ENCODE data around the gene C1orf226. TPM values are rescaled to one million over a fixed set of nuclear protein-coding genes. Genes with fewer than 3 reads are reported as not detected.

C1orf226 gene
- total and polyA plus RNA-seq, 9 of the 15 experiments (the other 6 are each of a cell fraction or from before 2014, with no cell fraction given), result 0.10 to 1.4 (median 0.47) TPM

DNA sequence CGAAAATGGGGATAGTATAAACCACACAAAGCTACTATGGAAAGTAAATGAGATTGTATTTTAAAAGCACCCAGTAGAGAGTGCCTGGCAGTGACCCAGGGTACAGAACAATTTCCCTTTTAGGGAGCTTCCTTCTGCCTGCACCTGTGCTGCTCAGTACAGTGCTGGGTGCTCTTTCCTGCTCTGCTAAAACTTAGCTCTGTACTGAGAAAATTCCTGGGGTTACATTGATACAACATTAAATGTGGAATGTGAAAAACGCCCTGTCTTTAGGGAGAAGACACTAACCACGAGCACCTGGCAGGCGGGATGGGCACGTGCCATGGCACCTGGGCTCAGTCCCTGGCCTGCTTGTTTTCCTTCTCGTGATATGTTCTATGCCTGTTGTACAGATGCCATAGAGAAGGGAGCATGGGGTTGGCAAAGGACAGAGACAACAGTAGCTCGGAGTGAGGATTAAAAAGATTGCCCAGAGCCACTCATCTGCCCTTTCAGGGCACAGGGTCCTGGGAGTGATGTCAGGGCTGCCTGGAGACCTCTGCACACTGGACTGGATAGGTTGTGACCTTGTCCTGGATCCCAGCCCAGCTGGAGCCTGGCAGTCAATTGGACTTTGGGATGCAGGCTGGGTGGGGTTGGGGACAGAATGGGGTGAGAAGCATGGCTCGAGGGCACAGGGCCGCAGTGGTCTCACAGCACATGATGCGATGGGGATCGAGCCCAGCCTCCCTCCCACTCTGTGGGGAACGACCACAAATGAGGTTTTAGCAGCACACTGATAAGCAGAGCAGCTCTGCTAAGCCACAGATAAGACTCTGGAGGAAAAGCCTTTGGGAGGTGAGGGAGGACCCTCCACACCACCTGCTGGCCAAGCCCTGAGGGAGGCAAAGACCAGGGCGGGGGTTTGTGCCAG, 9.1 kb upstream of the C1orf226 start (continued):
- TF ChIP-seq, protein P1, sequence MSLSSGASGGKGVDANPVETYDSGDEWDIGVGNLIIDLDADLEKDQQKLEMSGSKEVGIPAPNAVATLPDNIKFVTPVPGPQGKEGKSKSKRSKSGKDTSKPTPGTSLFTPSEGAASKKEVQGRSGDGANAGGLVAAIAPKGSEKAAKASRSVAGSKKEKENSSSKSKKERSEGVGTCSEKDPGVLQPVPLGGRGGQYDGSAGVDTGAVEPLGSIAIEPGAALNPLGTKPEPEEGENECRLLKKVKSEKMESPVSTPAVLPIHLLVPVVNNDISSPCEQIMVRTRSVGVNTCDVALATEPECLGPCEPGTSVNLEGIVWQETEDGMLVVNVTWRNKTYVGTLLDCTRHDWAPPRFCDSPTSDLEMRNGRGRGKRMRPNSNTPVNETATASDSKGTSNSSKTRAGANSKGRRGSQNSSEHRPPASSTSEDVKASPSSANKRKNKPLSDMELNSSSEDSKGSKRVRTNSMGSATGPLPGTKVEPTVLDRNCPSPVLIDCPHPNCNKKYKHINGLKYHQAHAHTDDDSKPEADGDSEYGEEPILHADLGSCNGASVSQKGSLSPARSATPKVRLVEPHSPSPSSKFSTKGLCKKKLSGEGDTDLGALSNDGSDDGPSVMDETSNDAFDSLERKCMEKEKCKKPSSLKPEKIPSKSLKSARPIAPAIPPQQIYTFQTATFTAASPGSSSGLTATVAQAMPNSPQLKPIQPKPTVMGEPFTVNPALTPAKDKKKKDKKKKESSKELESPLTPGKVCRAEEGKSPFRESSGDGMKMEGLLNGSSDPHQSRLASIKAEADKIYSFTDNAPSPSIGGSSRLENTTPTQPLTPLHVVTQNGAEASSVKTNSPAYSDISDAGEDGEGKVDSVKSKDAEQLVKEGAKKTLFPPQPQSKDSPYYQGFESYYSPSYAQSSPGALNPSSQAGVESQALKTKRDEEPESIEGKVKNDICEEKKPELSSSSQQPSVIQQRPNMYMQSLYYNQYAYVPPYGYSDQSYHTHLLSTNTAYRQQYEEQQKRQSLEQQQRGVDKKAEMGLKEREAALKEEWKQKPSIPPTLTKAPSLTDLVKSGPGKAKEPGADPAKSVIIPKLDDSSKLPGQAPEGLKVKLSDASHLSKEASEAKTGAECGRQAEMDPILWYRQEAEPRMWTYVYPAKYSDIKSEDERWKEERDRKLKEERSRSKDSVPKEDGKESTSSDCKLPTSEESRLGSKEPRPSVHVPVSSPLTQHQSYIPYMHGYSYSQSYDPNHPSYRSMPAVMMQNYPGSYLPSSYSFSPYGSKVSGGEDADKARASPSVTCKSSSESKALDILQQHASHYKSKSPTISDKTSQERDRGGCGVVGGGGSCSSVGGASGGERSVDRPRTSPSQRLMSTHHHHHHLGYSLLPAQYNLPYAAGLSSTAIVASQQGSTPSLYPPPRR (CRISPR knock-in tag; IDR thresholded peaks at IDR 0.05; ENCODE audit: borderline replicate concordance), result peak; percentile 87; the same call in 1 of the 2 replicates
- TF ChIP-seq ZNF717 (CRISPR knock-in tag; IDR thresholded peaks at IDR 0.05) (no peak), RBM25 (IDR thresholded peaks at IDR 0.05; ENCODE audit: low read depth, low read length, severe bottlenecking) (no peak), TCFL5 (CRISPR knock-in tag; conservative IDR thresholded peaks at IDR 0.05) (no peak), TBP (optimal IDR thresholded peaks at IDR 0.05; ENCODE audit: low read depth, low read length) (no peak), PPARD (CRISPR knock-in tag; IDR thresholded peaks at IDR 0.05) (no peak), MCM2 (IDR thresholded peaks at IDR 0.05; ENCODE audit: low read depth) (no peak), NFIC (IDR thresholded peaks at IDR 0.05) (peak; percentile 90), HNRNPK (IDR thresholded peaks at IDR 0.05; ENCODE audit: low read depth, low read length, poor library complexity, severe bottlenecking) (no peak), HIVEP1 (CRISPR knock-in tag; IDR thresholded peaks at IDR 0.05) (no peak), NFIX (CRISPR knock-in tag; IDR thresholded peaks at IDR 0.05; ENCODE audit: low read depth) (no peak), ZNF239 (CRISPR knock-in tag; IDR thresholded peaks at IDR 0.05) (peak; percentile 26; the same call in 1 of the 2 replicates), CHCHD3 (CRISPR knock-in tag; IDR thresholded peaks at IDR 0.05) (no peak)
- TF ChIP-seq, protein P2, sequence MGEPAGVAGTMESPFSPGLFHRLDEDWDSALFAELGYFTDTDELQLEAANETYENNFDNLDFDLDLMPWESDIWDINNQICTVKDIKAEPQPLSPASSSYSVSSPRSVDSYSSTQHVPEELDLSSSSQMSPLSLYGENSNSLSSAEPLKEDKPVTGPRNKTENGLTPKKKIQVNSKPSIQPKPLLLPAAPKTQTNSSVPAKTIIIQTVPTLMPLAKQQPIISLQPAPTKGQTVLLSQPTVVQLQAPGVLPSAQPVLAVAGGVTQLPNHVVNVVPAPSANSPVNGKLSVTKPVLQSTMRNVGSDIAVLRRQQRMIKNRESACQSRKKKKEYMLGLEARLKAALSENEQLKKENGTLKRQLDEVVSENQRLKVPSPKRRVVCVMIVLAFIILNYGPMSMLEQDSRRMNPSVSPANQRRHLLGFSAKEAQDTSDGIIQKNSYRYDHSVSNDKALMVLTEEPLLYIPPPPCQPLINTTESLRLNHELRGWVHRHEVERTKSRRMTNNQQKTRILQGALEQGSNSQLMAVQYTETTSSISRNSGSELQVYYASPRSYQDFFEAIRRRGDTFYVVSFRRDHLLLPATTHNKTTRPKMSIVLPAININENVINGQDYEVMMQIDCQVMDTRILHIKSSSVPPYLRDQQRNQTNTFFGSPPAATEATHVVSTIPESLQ (CRISPR knock-in tag; IDR thresholded peaks at IDR 0.05), result no peak
- TF ChIP-seq, protein P3, sequence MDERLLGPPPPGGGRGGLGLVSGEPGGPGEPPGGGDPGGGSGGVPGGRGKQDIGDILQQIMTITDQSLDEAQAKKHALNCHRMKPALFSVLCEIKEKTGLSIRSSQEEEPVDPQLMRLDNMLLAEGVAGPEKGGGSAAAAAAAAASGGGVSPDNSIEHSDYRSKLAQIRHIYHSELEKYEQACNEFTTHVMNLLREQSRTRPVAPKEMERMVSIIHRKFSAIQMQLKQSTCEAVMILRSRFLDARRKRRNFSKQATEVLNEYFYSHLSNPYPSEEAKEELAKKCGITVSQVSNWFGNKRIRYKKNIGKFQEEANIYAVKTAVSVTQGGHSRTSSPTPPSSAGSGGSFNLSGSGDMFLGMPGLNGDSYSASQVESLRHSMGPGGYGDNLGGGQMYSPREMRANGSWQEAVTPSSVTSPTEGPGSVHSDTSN (CRISPR knock-in tag; IDR thresholded peaks at IDR 0.05; ENCODE audit: low read depth), result no peak
- TF ChIP-seq, protein P3 (tag; conservative IDR thresholded peaks at IDR 0.05; ENCODE audit: low read depth), result no peak
- TF ChIP-seq, protein P4, sequence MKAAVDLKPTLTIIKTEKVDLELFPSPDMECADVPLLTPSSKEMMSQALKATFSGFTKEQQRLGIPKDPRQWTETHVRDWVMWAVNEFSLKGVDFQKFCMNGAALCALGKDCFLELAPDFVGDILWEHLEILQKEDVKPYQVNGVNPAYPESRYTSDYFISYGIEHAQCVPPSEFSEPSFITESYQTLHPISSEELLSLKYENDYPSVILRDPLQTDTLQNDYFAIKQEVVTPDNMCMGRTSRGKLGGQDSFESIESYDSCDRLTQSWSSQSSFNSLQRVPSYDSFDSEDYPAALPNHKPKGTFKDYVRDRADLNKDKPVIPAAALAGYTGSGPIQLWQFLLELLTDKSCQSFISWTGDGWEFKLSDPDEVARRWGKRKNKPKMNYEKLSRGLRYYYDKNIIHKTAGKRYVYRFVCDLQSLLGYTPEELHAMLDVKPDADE (conservative IDR thresholded peaks at IDR 0.05; ENCODE audit: control insufficient read depth, low read depth, low read length), result peak; percentile 87
